IMR-90 (cell line): ENCODE measurements around the gene SMTNL1. TPM values are rescaled to one million over a fixed set of nuclear protein-coding genes. Genes with fewer than 3 reads are reported as not detected.

ENCODE experiments used
- ATAC-seq: fragments of 200-7000 bp; cut with Tn5 transposase; 2 replicates; pipeline ENCODE4 v1.9.1; 2020; ENCODE audit warnings: low read depth, mild to moderate bottlenecking, moderate library complexity
- BruUV-seq: library from RNA; stranded (reverse); fragments of 400-500 nt; replicated peaks from 2 replicates; lab custom pipeline; 2021; lab: Mats Ljungman, UMichigan
- CTCF ChIA-PET: fragments of 300-600 bp; formaldehyde crosslinking; extraction: SDS; loops from one replicate; lab custom pipeline; 2021; ENCODE audit warnings: antibody characterized with exemption; lab: Yijun Ruan, JAX
- POLR2A ChIA-PET: fragments of 300-600 bp; sonication (Branson Sonifier 250); formaldehyde crosslinking; loops from one replicate; lab custom pipeline; 2022; ENCODE audit warnings: antibody characterized with exemption; ENCODE audit not compliant: unreplicated experiment; lab: Charles Lee
- DNase-seq: peaks from one replicate; pipeline ENCODE4 v3.0.0; 2013
- H2AFZ ChIP-seq: replicated peaks from 2 replicates; pipeline ENCODE3; 2013; ENCODE audit warnings: low read length, mild to moderate bottlenecking; ENCODE audit not compliant: poor library complexity
- H2AK5ac ChIP-seq: 2 replicates; pipeline ENCODE4 v1.6.1; 2013; ENCODE audit warnings: low read depth, low read length, inconsistent platforms
- H2AK9ac ChIP-seq: replicated peaks from 2 replicates; pipeline ENCODE3; 2013; ENCODE audit warnings: mild to moderate bottlenecking, low read depth, low read length, moderate library complexity; ENCODE audit not compliant: poor library complexity
- H2BK120ac ChIP-seq: 2 replicates; pipeline ENCODE4 v1.6.1; 2013; ENCODE audit warnings: low read depth, low read length, inconsistent platforms
- H2BK15ac ChIP-seq: 3 replicates; pipeline ENCODE4 v1.6.1; 2013; ENCODE audit warnings: low read depth, low read length, inconsistent platforms
- H2BK20ac ChIP-seq: 2 replicates; pipeline ENCODE4 v1.6.1; 2013; ENCODE audit warnings: low read depth, mild to moderate bottlenecking, inconsistent platforms, low read length, moderate library complexity
- H2BK5ac ChIP-seq: 2 replicates; pipeline ENCODE4 v1.6.1; 2013; ENCODE audit warnings: mild to moderate bottlenecking, low read depth, low read length, inconsistent platforms; ENCODE audit not compliant: poor library complexity, severe bottlenecking
- H3K14ac ChIP-seq: replicated peaks from 2 replicates; pipeline ENCODE4 v1.6.1; 2013; ENCODE audit warnings: low read depth, low read length, inconsistent platforms
- H3K18ac ChIP-seq: 2 replicates; pipeline ENCODE4 v1.6.1; 2013; ENCODE audit warnings: low read depth, low read length, control low read depth
- H3K23ac ChIP-seq: 2 replicates; pipeline ENCODE4 v1.6.1; 2013; ENCODE audit warnings: low read depth, low read length, inconsistent platforms
- H3K27ac ChIP-seq: 2 replicates; pipeline ENCODE4 v1.5.1; 2013; ENCODE audit warnings: mild to moderate bottlenecking, control low read depth, low read length; ENCODE audit not compliant: insufficient read depth
- H3K27me3 ChIP-seq: 2 replicates; pipeline ENCODE4 v1.6.1; 2013; ENCODE audit warnings: low read length; ENCODE audit not compliant: control insufficient read depth, insufficient read depth
- H3K36me3 ChIP-seq: 2 replicates; pipeline ENCODE4 v1.6.1; 2013; ENCODE audit warnings: low read length, mixed read lengths; ENCODE audit not compliant: control insufficient read depth, insufficient read depth
- H3K4ac ChIP-seq: 2 replicates; pipeline ENCODE4 v1.6.1; 2013; ENCODE audit warnings: low read depth, low read length, inconsistent platforms
- H3K4me1 ChIP-seq: 2 replicates; pipeline ENCODE4 v1.6.1; 2013; ENCODE audit warnings: low read length, mixed read lengths; ENCODE audit not compliant: control insufficient read depth, insufficient read depth
- H3K4me2 ChIP-seq: 2 replicates; pipeline ENCODE4 v1.6.1; 2013; ENCODE audit warnings: low read depth, mild to moderate bottlenecking, control low read depth, low read length, moderate library complexity
- H3K4me3 ChIP-seq: 2 replicates; pipeline ENCODE4 v1.5.1; 2013; ENCODE audit warnings: low read depth, mild to moderate bottlenecking, control low read depth, low read length, moderate library complexity; ENCODE audit not compliant: insufficient read depth
- H3K56ac ChIP-seq: 2 replicates; pipeline ENCODE4 v1.6.1; 2013; ENCODE audit warnings: low read length, inconsistent platforms; ENCODE audit not compliant: insufficient read depth; ENCODE audit errors: extremely low read depth
- H3K79me1 ChIP-seq, 2 experiments: 2 replicates each; pipeline ENCODE4 v1.6.1; 2013; ENCODE audit warnings: low read length in 2 of 2, inconsistent platforms in 1 of 2, low read depth in 1 of 2
- H3K9ac ChIP-seq: 2 replicates; pipeline ENCODE4 v1.6.1; 2013; ENCODE audit warnings: low read depth, low read length, control low read depth
- H3K9me1 ChIP-seq: 2 replicates; pipeline ENCODE4 v1.6.1; 2013; ENCODE audit warnings: low read length, inconsistent platforms; ENCODE audit not compliant: insufficient read depth
- H3K9me3 ChIP-seq: 2 replicates; pipeline ENCODE4 v1.6.1; 2013; ENCODE audit warnings: low read length; ENCODE audit not compliant: control insufficient read depth, insufficient read depth
- H4K20me1 ChIP-seq: 2 replicates; pipeline ENCODE4 v1.6.1; 2013; ENCODE audit warnings: low read length, inconsistent platforms; ENCODE audit not compliant: insufficient read depth
- H4K5ac ChIP-seq: 2 replicates; pipeline ENCODE4 v1.6.1; 2013; ENCODE audit warnings: mild to moderate bottlenecking, low read depth, low read length, control low read depth
- H4K8ac ChIP-seq, 2 experiments: 2 replicates each; pipeline ENCODE4 v1.6.1; 2013; ENCODE audit warnings: low read depth in 2 of 2, low read length in 2 of 2, control low read depth in 1 of 2, inconsistent platforms in 1 of 2
- H4K91ac ChIP-seq: 2 replicates; pipeline ENCODE4 v1.6.1; 2013; ENCODE audit warnings: low read depth, low read length, inconsistent platforms; ENCODE audit not compliant: insufficient read depth
- MXI1 ChIP-seq: IDR thresholded peaks from 2 replicates; pipeline ENCODE4 v1.6.1; 2012; ENCODE audit warnings: low read depth, mild to moderate bottlenecking, low read length, moderate library complexity, borderline replicate concordance
- RCOR1 ChIP-seq: IDR thresholded peaks from 2 replicates; pipeline ENCODE4 v1.6.1; 2012; ENCODE audit warnings: mild to moderate bottlenecking, low read length, improper control_type of control experiment; ENCODE audit not compliant: insufficient replicate concordance
- WGBS, 2 experiments: methylation state at CpG; one replicate each; pipeline versions ENCODE4 v1.1.5 to v1.1.7; 2013; ENCODE audit warnings: missing lambda C conversion rate in 2 of 2; ENCODE audit not compliant: insufficient read length in 1 of 2; ENCODE audit errors: extremely low coverage in 2 of 2; 5-methylcytosine and 5-hydroxymethylcytosine counted together
- dilution Hi-C: fragments of 300-500 bp; cut with HindIII; formaldehyde crosslinking; loops from one replicate; pipeline ENCODE4 v1.14.3; 2018; ENCODE audit warnings: low sequenced_read_pairs; ENCODE audit not compliant: unreplicated experiment
- in situ Hi-C: fragments of 300-500 bp; cut with MboI; formaldehyde crosslinking; loops from 3 replicates; pipeline ENCODE4 v1.14.3; 2019; ENCODE audit warnings: low sequenced_read_pairs, inconsistent platforms, mixed read lengths
- intact Hi-C: fragments of 100-400 bp; cut with micrococcal nuclease; formaldehyde crosslinking; loops from 2 replicates; pipeline ENCODE4 v1.10.0; 2022
- polyA plus RNA-seq, 3 experiments: library from polyadenylated mRNA; depleted of rRNA; stranded (reverse); fragments of >200 nt; gene quantifications; 2 replicates each; pipeline ENCODE4 v1.2.3, GENCODE V29; 2012; ENCODE audit warnings: low replicate concordance in 1 of 3
- total RNA-seq: library from RNA; depleted of rRNA; stranded (reverse); fragments of >200 nt; gene quantifications from 2 replicates; pipeline ENCODE4 v1.2.3, GENCODE V29; 2012

The SMTNL1 gene
- total and polyA plus RNA-seq, 2 of the 4 experiments (the other 2 are of a cell fraction) = not detected

GRCh38 chr11:57530215-57530595, 7.2 kb upstream of the SMTNL1 start:
- intact Hi-C loops (no loop called here), dilution Hi-C loops (no loop called here)

More at GRCh38 chr11:57530215-57530595, 7.2 kb upstream of the SMTNL1 start:
- TF ChIP-seq MXI1 (no peak), RCOR1 (peak; percentile 85)
- in situ Hi-C loops = no loop called here
- peak overlapping the region; percentile 84 for H3K56ac ChIP-seq
- no peak overlapping the region; the same call in 2 of the 3 replicates for H2BK15ac ChIP-seq
- peak overlapping the region; percentile 92 for H3K9ac ChIP-seq
- DNase-seq (no peak), ATAC-seq (peak; percentile 33)
- peaks cover 5% of the 10 kb centered on the region; the same call in 1 of the 2 replicates for H3K4me1 ChIP-seq
- no peaks in the 10 kb centered on the region for H3K27me3 ChIP-seq
- peak overlapping the region; percentile 90 for H2AK9ac ChIP-seq
- CTCF ChIA-PET = interaction anchor here (0.9 to 1.5 kb wide), 2 partner anchors 35 to 72 kb away, joined by 3 read pairs; no protein-coding TSS in a partner anchor
- no peak overlapping the region for H2BK20ac ChIP-seq
- no peak overlapping the region for H3K18ac ChIP-seq
- H4K8ac ChIP-seq = peak overlapping the region; percentile 89 to 97
- peak overlapping the region; percentile 93 for H2AK5ac ChIP-seq
- POLR2A ChIA-PET = interaction anchor here (0.7 kb wide), 1 partner anchor 115 kb away, joined by 4 read pairs; no protein-coding TSS in a partner anchor
- WGBS, 2 experiments = 0% methylated on average over 3 of the region's 17 CpGs; no CpG with 5 or more reads in 1 of the 2 experiments
- peaks cover 21 to 33% of the 10 kb centered on the region in 2 experiments for H3K79me1 ChIP-seq
- peak overlapping the region; percentile 82 for H4K91ac ChIP-seq
- no peaks in the 10 kb centered on the region for H3K9me1 ChIP-seq
- H2AFZ ChIP-seq = peak overlapping the region; percentile 100
- H2BK120ac ChIP-seq = peak overlapping the region; percentile 48; the same call in 1 of the 2 replicates
- peak overlapping the region; percentile 80 for H3K4me3 ChIP-seq
- peak overlapping the region; percentile 95 for H3K23ac ChIP-seq
- H3K14ac ChIP-seq = peak overlapping the region; percentile 98
- peak overlapping the region; percentile 76 for H4K5ac ChIP-seq
- peaks cover 4% of the 10 kb centered on the region; the same call in 1 of the 2 replicates for H3K36me3 ChIP-seq
- peak overlapping the region; percentile 57 for H2BK5ac ChIP-seq
- H4K20me1 ChIP-seq = peaks cover 8% of the 10 kb centered on the region; the same call in 1 of the 2 replicates
- peak overlapping the region; percentile 78 for H3K27ac ChIP-seq
- H3K4me2 ChIP-seq = peak overlapping the region; percentile 84
- no TSS peak for BruUV-seq
- H3K9me3 ChIP-seq = no peaks in the 10 kb centered on the region
- H3K4ac ChIP-seq = peak overlapping the region; percentile 91
